GM20431 (cell line): ENCODE data around the gene NAXE.
"Not testable (repeated sequence)": the region's sequence is repeated elsewhere in the genome, so short reads cannot be mapped to it uniquely, and the experiment has no call there.

Source experiments
- in situ Hi-C: fragments of 300-500 bp; cut with MseI, MboI; formaldehyde crosslinking; loops from one replicate; pipeline ENCODE4 v1.15.0; 2020; ENCODE audit warnings: low sequenced_read_pairs; ENCODE audit not compliant: unreplicated experiment

Gene NAXE

GRCh38 chr1:156616463-156616862 lies 24.9 kb downstream of the NAXE start:
- in situ Hi-C loops, result no loop called here

DNA sequence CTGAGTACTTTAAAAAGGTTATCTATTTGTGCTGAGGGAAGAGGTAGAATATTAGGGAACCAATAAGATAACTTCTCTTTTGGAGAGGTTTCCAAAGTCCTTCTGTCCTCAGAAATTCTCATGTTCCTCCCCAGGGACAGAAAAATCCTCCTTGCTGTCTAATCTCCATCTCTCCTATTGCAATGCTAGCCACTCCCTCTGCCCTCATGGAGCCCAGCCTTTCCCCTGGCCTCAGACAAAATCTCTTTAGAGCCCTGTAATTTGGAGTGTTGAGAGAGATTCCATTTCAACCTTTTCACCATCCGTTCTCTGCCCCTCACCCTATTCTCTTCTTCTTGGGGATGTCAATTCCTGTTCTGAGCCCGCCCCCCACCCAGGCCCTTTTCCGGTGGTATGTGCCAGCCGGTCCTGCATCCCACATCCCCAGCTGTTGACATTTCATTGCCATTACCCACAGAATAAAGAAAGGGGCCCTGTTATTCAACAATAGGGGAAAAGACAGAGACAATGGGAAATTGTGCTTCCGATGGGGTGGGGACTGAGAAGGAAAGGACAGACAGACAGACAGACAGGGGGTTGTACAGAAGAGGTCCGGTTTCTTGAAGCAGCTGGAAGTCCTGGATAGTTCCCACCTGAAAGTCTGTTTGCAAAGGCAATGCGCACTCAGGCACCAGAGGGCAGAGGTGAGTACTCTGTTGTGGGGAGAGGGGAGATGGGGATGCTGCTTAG lies 27.4 kb downstream of the NAXE start, which contains the start of gene HAPLN2:
Gene HAPLN2 (plus strand): TSS at position 563 of the 729 bp plus-strand sequence. CDS start 4,076 bp downstream, outside the sequence.
- in situ Hi-C loops, result no loop called here

DNA sequence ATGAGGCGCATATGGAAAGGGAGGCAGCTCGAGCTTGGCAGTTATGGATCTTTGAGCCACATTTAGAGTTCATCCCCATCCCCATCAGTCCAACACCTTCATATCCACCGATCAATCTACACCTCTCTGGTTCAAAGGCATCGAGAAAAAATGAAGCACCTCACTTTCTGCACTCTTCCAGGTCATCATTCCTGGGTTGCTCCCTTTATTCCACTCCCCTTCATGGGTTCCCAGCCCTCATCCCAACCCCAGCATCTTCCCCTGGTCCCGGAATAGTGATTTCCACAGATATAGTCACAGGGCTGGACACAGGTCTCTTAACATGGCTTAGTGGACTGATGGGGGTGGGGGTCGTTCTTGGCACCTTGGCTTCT lies 28.0 kb downstream of the NAXE start:
- in situ Hi-C loops, result no loop called here

DNA sequence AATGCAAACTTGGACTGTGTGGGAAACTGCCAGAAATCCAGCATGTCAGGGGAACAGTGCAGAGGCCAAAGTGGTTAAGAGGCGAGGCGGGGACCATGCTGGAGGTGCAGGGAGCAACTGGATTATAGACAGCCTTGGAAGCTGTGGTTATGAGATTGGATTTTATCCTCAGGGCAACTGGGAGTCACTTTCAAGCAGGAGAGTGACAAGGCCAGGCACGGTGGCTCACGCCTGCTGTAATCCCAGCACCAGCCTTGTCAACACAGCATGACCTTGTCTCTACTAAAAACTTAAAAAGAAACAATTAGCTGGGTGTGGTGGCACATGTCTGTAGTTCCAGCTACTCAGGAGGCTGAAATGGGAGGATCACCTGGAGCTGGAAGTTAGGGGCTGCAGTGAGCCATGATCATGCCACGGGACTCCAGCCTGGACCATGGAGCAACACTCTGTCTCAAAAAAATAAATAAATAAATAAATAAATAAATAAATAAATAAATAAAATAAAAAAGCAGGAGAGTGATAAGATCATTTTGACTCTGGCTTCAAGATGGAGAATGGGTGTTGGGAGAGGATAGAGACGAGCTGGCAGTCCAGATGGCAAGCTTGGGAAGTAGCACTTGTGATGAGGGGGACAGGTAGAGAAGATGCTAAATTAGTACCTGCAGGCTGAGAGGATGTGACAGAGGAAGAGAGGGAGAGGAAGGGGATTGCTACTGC lies 31.2 kb downstream of the NAXE start:
- in situ Hi-C loops, result no loop called here

DNA sequence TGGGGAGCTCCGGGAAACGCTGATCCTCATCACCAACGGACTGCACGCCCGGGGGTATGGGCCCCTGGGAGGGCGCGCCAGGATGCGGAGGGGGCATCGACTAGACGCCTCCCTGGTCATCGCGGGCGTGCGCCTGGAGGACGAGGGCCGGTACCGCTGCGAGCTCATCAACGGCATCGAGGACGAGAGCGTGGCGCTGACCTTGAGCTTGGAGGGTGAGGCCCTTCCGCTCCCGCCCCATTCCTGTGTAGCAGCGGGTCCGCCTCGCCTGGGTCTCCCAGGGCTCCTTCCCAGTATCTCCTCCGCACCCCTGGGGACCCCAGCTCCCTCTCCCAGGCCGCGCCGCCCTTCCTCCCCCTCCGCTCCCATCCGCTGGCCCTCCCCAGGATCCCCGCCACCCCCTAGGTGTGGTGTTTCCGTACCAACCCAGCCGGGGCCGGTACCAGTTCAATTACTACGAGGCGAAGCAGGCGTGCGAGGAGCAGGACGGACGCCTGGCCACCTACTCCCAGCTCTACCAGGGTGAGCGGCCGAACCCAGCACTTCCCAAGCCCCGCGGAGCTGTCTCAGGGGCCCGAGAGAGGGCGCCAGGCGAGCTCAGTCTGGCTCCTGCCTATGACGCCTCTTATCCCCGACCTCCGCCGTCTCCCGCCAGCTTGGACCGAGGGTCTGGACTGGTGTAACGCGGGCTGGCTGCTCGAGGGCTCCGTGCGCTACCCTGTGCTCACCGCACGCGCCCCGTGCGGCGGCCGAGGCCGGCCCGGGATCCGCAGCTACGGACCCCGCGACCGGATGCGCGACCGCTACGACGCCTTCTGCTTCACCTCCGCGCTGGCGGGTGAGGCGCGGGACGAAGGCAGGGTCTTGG lies 32.6 kb downstream of the NAXE start:
- in situ Hi-C loops, result no loop called here

GRCh38 chr1:156624814-156625435 lies 33.3 kb downstream of the NAXE start:
- in situ Hi-C loops, result no loop called here

DNA sequence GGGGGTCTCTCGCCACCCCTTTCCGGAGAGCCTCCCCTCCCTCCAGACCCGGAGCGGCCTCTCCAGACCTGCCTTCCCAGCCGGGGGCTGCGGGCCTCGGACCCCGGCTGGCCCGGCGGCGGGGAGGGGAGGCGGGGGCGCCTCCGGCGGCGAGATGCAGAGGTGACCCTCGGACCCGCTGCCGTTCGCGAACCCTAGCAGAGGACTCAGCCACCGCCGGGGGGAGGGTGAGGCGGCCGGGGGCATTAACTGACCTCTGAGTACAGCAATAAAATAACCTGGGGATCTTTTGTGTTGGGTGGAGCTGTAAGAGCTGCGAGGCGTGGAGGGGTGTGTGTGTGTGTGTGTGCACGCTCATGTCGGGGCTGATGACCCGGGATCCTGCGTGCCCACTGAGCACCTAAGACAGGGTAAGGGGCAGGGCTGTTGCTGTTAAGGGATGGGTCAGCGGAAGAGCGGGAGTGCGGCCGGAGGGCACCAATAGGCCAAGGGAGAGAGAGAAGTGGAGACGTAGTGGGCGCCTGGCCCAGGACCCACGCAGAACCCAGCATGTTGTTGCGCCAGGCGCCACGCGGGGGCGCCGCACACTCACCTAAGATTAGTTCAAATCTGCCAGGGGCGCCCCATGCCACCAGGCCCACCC lies 34.0 kb downstream of the NAXE start:
- in situ Hi-C loops, result no loop called here

- in situ Hi-C loops, result no loop called here
Observed at GRCh38 chr1:156626079-156626438, 34.5 kb downstream of the NAXE start.

GRCh38 chr1:156627313-156627880 lies 35.8 kb downstream of the NAXE start:
- in situ Hi-C loops, result no loop called here

GRCh38 chr1:156629823-156630449 lies 38.4 kb downstream of the NAXE start:
- in situ Hi-C loops, result no loop called here

- in situ Hi-C loops, result not testable (repeated sequence)
Observed at GRCh38 chr1:156631152-156631551, 39.6 kb downstream of the NAXE start.

DNA sequence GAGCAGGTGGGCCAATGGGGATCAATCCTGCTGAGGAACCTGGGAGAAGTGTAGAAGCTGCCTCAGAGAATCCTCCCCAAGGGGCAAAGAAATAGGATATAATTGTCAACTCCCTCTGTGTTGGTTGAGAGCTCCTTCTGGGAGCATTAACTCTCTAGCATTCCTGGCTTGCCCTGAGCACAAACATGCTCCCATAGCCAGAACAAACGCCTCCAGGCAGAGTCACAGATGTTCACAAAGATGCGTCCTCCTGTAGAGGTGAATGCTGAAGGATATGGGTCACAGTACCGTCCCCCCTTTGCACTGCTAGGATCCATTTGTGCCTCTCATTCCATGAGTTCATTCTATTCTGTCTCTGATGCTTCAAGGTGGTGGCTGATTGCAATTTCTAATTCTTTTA lies 40.8 kb downstream of the NAXE start:
- in situ Hi-C loops, result no loop called here

GRCh38 chr1:156638189-156638985 lies 46.8 kb downstream of the NAXE start:
- in situ Hi-C loops, result no loop called here

DNA sequence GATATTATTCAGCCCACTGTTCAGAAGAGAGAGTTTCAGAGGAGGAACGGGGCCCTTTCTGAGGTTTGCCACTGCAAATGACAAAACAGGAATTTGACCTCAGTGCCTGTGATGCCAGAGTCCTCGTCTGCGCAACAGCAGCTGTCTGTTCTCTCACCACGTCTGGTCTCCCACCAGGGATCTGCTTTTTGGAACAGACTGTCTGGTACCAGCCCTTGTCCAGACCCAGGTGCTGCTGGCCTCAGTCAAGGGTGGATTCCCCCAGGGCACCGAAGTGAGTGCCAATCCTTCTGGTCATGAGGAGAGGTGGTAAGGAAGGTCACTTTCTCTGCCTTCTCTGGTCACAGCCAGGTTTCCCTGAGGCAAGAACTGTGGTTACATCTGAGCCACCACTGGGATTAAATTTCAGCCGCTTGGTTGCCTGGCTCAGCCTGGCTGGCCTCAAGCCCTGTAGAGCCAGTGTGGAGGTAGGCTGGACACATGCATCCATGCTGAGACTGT lies 48.1 kb downstream of the NAXE start:
- in situ Hi-C loops, result no loop called here

DNA sequence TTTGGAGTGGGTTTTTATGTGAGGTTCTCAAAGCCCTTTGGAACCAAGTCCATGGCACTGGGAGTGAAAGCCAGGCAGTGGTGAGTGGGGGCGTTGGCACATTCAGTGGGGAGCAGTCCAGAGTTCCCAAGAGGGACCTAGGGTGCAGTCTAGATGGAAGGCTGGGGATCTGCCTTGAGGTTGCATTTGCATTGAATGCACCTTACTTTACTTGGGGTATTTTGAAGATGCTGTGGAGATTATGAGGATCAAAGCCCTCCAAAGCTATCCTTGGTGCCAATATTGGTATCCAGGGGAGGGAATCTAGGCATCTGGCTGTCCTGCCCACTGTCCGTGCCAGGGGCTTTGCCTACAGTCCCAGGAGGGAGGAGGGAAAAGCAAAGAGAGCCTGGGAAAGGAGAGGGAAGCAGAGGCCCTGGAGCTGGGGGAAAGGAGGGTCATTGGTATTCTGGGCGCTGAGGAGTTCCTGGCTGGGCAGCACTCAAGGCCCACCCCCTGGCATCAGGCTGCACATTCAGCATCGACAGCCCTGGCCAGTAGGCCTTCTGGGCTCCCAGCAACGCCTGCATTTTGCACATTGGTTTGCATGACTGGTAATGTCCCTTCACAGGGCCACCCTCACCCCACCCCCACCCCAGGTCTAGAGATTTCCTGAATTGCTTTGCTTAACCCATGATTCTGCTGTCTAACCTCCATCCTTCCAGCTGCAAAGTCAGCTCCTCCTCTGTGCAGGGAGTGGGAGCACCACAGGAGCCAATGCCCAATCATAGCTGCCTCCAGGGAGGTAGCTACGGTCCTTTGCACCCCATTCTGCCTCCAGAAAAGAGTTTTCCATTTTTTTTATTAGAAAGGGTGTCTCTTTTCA lies 49.5 kb downstream of the NAXE start:
- in situ Hi-C loops, result no loop called here

DNA sequence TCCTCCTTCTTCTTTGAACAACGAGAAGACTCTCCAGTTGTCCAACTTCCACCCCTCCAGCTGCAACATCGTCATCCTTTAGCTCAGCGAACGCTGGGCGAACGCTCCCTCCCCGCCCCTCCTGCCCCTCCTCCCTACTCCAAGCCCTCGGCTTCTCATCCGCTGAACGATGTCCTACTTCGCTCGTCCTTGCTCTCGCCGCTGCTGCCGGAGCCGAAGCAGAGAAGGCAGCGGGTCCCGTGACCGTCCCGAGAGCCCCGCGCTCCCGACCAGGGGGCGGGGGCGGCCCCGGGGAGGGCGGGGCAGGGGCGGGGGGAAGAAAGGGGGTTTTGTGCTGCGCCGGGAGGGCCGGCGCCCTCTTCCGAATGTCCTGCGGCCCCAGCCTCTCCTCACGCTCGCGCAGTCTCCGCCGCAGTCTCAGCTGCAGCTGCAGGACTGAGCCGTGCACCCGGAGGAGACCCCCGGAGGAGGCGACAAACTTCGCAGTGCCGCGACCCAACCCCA lies 50.2 kb downstream of the NAXE start, which contains the start of gene BCAN:
Gene BCAN (plus strand): TSS at position 357 of the 504 bp plus-strand sequence. CDS start 3,938 bp downstream, outside the sequence.
- in situ Hi-C loops, result no loop called here
